Dedifferentiated amniotic fluid mesenchymal stem cell (primary cell): ENCODE data around the gene PSMD3.
A peak's percentile ranks its signal among the peaks of the same experiment; 100 is the strongest.
"Not testable (repeated sequence)": the region's sequence is repeated elsewhere in the genome, so short reads cannot be mapped to it uniquely, and the experiment has no call there.

Experiments used
- DNase-seq: peaks from one replicate; pipeline ENCODE4 v3.0.0-alpha.2; 2016; ENCODE audit errors: extremely low spot score

Gene PSMD3

DNA sequence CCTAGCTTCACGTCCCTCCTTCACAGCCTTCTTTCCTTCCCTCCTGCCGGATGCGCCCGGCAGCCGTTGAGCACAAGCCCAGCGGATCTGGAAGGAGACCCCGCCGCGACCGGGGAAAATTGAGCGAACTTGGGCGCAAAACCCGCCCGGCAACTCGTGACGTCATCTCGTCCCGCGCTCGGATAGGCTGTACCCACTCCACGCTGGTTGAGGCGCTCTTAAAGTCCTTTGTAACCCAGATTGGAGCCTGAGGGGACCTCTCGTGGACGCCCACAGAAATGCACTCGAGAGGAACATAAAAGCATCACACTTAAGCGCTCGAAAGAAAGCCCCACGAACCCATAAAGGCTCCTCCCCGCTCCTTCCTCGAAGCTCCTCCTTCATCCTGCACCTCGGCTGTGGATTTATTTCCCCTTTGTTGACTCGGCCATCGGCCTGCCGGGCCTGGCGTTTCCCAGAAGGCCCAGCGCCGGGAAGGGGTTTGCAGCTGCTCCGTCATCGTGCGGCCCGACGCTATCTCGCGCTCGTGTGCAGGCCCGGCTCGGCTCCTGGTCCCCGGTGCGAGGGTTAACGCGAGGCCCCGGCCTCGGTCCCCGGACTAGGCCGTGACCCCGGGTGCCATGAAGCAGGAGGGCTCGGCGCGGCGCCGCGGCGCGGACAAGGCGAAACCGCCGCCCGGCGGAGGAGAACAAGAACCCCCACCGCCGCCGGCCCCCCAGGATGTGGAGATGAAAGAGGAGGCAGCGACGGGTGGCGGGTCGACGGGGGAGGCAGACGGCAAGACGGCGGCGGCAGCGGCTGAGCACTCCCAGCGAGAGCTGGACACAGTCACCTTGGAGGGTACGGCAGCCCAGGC is at the start of gene PSMD3:
Gene PSMD3 (plus strand): TSS at position 457 of the 856 bp plus-strand sequence. CDS start 164 bp downstream, at position 621.
- peak; percentile 100 for DNase-seq

DNA sequence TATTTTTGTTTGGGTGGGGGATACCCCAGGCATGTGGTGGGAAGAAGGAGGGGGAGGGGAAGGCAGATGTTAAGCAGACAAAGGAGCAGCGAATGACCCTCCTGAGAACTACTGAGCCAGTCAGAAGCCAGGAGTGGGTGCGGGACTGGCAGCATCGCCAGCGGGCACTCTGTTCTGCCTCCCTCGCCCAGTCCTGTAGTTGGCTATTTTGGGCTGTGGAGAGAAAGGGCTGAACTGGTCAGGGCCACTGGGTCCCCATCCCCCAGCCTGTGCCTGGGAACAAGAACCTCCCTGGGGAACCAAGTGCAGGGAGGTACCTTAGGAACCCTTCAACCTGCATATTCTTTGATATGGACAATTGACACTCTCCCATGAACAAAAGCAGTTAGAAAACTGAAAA is 46.7 kb upstream of the PSMD3 start:
- DNase-seq = no peak

DNA sequence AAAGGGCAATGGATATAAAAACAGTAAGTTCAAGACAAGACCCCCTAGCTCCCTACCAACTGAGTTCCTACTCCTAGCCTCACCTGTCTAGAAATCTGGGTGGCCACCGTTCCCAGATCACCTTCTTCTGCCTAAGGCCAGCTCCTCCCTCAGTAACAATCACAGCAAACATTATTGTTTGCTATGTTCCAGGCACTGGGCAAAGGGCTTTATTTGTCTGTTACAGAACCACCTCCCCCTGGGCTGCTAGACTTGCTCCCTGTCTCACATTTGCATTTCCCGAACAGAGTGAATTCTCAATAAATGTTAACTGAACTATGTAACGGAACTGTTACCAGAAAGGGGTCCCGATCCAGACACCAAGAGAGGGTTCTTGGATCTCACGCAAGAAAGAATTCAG is 46.3 kb upstream of the PSMD3 start:
- no peak for DNase-seq

GRCh38 chr17:39935909-39936308 is 44.7 kb upstream of the PSMD3 start:
- no peak for DNase-seq

DNA sequence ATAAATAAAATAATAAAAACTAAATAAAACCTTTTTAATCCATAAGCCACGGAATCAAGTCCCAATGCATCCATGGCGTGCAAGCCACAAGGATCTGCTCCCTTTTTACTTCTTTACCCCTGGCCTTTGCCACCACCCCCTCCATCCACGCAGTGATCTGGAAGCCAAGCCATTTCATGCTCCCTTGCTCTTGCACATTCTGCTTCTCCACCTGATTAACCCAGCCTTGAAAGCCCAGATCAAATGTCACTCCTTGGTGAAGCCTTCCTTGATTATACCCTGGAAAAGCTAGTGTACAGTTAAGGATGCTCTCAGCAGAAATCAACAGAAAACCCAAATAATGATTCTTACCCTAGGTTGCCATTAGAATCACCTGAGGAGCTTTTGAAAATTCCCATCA is 43.2 kb upstream of the PSMD3 start:
- DNase-seq = no peak

DNA sequence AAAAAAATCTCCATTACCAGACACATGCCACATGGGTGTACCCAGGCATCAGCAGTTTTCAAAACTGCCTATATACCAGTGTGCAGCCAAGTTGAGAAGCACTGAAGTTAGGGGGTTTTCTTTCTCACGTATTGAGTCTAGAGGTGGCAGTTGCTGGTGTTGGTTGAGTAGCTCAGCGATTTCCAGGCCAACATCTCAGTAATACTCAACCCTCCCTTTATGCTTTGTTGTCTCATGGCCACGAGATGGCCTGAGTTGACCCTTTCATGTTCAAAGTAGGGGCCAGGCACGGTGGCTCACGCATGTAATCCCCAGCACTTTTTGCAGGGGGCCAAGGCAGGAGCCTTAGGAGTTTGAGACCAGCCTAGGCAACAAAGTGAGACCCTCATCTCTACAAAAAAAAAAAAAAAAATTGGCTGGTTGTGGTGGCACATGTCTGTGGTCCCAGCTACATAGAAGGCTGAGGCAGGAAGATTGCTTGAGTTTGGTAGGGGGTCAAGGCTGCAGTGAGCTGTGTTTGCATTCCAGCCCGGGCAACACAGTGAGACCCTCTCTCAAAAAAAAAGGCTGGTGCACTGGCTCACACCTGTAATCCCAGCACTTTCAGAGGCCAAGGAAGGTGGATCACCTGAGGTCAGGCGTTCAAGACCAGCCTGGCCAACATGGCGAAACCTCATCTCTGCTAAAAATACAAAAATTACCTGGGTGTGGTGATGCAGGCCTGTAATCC is 42.3 kb upstream of the PSMD3 start:
- no peak for DNase-seq

- DNase-seq = no peak
These were observed 41.5 kb upstream of the PSMD3 start for GRCh38 chr17:39939106-39939505.

- peak; percentile 58 for DNase-seq
These were observed 40.8 kb upstream of the PSMD3 start for GRCh38 chr17:39939588-39940419.

DNA sequence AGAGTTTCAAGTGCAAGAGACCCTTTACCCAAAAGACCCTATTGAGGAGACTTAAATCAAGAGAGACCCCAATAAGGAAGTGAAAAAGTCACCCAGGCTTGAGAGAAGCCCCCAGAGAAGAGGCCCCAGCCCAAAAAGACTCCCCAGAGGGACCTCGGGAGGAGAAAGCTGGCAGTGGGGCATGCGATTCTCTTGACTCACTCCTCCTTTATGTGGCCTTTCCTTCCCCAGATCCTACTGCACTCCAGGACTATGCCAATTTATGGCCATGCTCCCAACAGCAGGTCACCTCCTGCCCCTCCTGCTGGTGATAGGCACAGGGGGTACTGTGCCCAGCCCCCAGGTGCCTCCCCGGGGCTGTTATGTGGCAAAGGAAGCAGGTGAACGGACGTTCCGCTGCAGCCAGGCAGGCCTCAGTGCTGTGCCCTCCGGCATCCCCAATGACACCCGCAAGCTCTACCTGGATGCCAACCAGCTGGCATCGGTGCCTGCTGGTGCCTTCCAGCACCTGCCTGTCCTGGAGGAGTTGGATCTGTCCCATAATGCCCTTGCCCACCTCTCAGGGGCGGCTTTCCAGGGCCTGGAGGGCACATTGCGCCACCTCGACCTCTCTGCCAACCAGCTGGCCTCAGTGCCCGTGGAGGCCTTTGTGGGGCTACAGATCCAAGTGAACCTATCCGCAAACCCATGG is 36.8 kb upstream of the PSMD3 start:
- DNase-seq = no peak

- no peak for DNase-seq
These were observed 36.3 kb upstream of the PSMD3 start for GRCh38 chr17:39944393-39944711.

DNA sequence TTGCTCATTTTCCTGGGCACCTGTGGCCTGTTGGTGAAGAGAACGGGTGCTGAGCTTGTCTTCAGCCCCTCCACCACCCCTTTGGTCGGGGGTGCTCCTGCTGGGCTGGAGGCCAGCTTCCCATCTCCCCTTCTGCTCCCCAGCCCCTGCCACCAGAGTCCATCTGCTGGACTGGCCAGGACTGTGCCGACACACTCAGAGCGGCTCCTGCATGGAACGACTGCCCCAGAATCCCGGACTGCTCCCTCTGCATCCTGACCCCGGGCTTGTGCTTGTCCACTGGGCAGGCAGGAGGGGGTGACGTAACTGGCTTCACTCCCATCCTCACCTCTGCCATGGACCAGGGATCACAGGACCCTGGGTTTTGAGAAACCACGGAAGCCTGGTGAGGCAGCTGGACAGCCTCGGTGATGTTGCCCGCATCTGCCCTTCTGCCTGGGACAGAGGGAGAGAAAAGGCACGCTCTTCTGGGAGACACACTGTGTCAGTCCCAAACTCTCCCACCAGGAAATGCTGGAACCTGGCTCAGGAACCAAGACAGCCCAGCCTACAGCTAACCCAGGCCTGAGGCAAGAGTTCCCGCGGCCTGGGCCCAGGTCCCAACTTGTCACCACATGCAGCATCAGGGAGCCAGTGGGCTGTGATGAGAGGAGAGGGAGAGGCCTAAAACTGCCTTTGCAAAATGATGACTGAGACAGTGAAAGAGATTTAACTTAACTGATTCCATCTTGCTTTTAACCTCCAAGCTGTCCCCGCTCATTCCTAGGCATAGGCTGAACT is 33.9 kb upstream of the PSMD3 start:
- no peak for DNase-seq

DNA sequence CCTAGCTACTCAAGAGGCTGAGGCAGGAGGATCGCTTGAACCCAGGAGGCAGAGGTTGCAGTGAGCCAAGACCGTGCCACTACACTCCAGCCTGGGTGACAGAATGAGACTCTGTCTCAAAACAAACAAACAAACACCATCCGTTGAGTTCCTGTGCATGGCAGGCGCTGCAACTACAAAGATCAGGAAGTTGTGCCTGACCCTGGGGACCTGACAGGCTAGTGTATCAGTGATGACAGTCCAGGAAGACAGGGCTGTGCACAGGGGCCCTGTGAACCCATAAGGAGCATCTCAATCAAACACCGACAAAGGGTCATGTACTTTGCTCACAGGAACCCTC is 32.1 kb upstream of the PSMD3 start:
- not testable (repeated sequence) for DNase-seq

- no peak for DNase-seq
These were observed 31.6 kb upstream of the PSMD3 start for GRCh38 chr17:39949028-39949427.

DNA sequence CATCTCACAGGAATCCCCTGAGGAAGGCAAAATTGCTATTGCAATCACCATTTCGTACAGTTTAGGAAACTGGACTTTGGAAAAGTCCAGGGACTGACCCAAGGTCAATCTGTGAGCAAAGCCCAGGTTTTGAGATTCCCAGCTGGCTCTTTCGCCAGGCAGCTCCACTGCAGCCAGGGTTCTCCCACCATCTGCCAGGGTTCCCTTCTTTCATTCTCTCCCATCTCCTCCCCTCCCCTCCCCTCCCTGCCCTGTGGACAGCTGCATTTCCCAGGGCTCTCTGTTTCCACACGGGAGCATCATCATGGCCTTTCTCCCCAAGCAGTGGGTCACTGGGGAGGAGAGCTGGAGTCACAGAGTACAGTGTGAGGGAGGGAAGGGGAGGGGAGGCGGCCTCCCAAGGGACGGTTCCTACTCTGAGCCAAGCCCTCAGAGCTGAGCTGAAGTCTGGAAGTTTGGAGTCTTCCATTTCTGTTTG is 29.7 kb upstream of the PSMD3 start:
- DNase-seq = no peak

DNA sequence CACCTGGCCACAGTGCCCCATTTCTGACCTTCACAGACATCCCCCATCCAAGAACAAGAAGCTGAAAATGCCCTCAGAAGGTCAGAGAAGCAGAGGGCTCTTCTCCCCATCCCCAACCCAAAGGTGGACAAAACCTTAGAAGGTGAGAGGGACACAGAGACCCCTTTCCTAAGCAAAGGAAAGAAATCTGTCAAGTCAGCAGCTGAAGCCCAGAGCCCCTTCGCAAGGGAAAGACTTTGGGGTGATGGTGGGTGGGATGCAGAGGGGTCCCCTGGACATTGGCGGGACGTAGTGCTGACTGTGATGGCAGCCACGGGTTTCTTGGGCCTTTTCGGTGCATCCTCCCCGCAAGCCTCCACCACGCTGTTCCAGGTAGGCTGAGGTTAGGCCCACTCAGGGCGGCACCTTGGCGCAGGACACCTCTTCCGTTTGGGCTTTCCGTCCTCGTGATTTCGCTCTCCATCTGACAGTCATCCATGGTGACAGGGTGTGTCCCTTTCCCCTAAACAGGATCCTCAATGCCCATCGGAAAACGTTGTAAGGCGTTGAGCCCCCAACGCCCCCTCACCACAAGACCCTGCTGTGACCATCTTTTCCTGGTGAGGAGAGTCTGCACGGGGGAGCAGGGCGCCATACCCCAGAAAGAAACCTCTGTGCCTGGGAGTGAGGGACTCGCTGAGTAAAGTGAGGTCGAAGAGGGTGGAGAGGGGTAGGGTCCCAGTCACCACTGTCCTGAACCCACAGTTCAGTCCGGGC is 28.5 kb upstream of the PSMD3 start:
- no peak for DNase-seq

DNA sequence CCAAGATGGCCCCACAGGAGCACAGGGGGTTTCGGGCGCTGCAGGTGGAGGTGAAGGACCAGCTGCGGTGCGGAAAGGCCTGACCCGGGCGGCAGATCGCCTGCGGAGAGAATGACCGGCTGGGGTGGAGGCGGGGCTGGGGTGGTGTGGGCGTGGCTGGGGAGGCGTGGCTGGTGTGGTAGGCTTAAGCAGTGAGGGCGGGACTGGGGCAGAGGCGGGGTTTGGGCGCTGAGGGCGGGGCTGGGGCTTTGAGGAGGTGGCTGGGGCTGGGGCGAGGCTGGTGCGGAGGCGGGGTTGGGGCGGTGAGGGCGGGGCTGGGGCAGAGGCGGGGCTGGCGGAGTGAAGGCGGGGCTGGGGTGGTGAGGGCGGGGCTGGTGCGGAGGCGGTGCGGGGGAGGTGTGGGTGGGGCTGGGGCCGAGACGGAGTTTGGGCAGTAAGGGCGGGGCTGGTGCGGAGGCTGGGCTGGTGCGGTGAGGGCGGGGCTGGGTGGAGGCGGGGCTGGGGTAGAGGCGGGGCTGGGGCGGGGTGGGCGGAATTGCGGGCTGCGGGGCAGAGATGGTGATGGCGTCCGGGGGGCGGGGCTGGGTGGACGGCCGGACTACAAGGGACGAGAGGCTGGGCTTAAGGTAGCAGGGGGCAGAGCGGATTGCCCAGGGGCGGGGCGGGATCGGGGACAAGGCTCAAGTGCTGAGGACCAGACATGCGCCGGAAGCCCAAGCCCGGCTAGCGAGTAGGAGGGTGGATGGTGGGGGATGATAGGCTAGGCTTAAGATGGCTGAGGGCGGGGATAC is 27.7 kb upstream of the PSMD3 start:
- peak; percentile 88 for DNase-seq

- no peak for DNase-seq
These were observed 27.1 kb upstream of the PSMD3 start for GRCh38 chr17:39953471-39953888.

- DNase-seq = no peak
These were observed 25.7 kb upstream of the PSMD3 start for GRCh38 chr17:39954876-39955275.

DNA sequence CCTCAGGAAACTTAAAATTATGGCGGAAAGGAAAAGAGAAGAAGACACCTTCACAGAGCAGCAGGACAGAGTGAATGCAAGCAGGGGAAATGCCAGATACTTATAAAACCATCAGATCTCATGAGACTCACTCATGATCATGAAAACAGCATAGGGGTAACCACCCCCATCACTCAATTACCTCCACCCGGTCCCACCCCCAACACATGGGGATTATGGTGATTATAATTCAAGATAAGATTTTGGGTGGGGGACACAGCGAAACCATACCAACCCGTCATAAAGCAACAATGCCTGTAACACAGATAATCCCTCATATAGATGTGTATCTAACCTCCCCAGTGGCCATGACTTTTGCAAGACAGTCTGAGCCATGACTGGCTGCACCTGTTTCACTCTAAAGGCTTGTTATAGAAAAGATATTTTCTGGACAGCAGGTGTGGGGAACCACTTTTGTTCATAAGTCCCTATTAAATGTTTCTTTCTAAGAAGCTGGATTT is 24.8 kb upstream of the PSMD3 start:
- DNase-seq = no peak
